IPS-NIHi11 (cell line): ENCODE measurements around the gene CP.
"Not testable (repeated sequence)": the region's sequence is repeated elsewhere in the genome, so short reads cannot be mapped to it uniquely, and the experiment has no call there.

Source experiments
- DNase-seq: peaks from one replicate; pipeline ENCODE4 v3.0.0; 2012; ENCODE audit warnings: mixed read lengths, low spot score

Gene CP

GRCh38 chr3:149221783-149222517 is at the start of gene CP:
TSS of gene CP (minus strand) at chr3:149221829. CDS start at chr3:149221792, 37 bp downstream.
- no peak for DNase-seq

- DNase-seq, result no peak
Observed at GRCh38 chr3:149270180-149270579, 48.6 kb upstream of the CP start.

- DNase-seq, result no peak
Observed at GRCh38 chr3:149269687-149270086, 48.1 kb upstream of the CP start.

- DNase-seq, result no peak
Observed at GRCh38 chr3:149267565-149267964, 45.9 kb upstream of the CP start.

GRCh38 chr3:149266736-149267135 is 45.1 kb upstream of the CP start:
- DNase-seq, result no peak

- DNase-seq, result no peak
Observed at GRCh38 chr3:149263856-149264255, 42.2 kb upstream of the CP start.

- no peak for DNase-seq
Observed at GRCh38 chr3:149258714-149259113, 37.1 kb upstream of the CP start.

GRCh38 chr3:149258298-149258697 is 36.7 kb upstream of the CP start:
- DNase-seq, result no peak

- no peak for DNase-seq
Observed at GRCh38 chr3:149252272-149252671, 30.6 kb upstream of the CP start.

- DNase-seq, result no peak
Observed at GRCh38 chr3:149251186-149251585, 29.6 kb upstream of the CP start.

GRCh38 chr3:149247929-149248691 is 26.5 kb upstream of the CP start:
- DNase-seq, result no peak

- no peak for DNase-seq
Observed at GRCh38 chr3:149247008-149247710, 25.5 kb upstream of the CP start.

GRCh38 chr3:149245738-149246451 is 24.3 kb upstream of the CP start:
- no peak for DNase-seq

- no peak for DNase-seq
Observed at GRCh38 chr3:149243540-149243939, 21.9 kb upstream of the CP start.

- no peak for DNase-seq
Observed at GRCh38 chr3:149239357-149239936, 17.8 kb upstream of the CP start.

- DNase-seq, result not testable (repeated sequence)
Observed at GRCh38 chr3:149238268-149238667, 16.6 kb upstream of the CP start.

- no peak for DNase-seq
Observed at GRCh38 chr3:149235599-149236424, 14.2 kb upstream of the CP start.

GRCh38 chr3:149234671-149235245 is 13.1 kb upstream of the CP start:
- no peak for DNase-seq

- no peak for DNase-seq
Observed at GRCh38 chr3:149233323-149233722, 11.7 kb upstream of the CP start.

- no peak for DNase-seq
Observed at GRCh38 chr3:149231871-149232270, 10.2 kb upstream of the CP start.
